ENCODE results near the gene NCAPD2.
"Not testable (repeated sequence)": the region's sequence is repeated elsewhere in the genome, so short reads cannot be mapped to it uniquely, and the experiment has no call there.

Gene NCAPD2

GRCh38 chr12:6551063-6551461 is 57.2 kb downstream of the NCAPD2 start:
- no peak for DNase-seq

- no peak for DNase-seq
Measured at GRCh38 chr12:6551496-6552139, 57.7 kb downstream of the NCAPD2 start.

GRCh38 chr12:6552140-6552551 is 58.2 kb downstream of the NCAPD2 start:
- DNase-seq, result no peak

GRCh38 chr12:6553051-6553868 is 59.4 kb downstream of the NCAPD2 start:
- no peak for DNase-seq

- DNase-seq, result no peak
Measured at GRCh38 chr12:6554168-6555017, 60.5 kb downstream of the NCAPD2 start.

GRCh38 chr12:6555018-6555691 is 61.3 kb downstream of the NCAPD2 start:
- no peak for DNase-seq

GRCh38 chr12:6556496-6556817 is 62.6 kb downstream of the NCAPD2 start:
- DNase-seq, result not testable (repeated sequence)

GRCh38 chr12:6556857-6557256 is 63.0 kb downstream of the NCAPD2 start:
- no peak for DNase-seq

- not testable (repeated sequence) for DNase-seq
Measured at GRCh38 chr12:6558014-6558760, 64.3 kb downstream of the NCAPD2 start.

GRCh38 chr12:6559500-6559899 is 65.6 kb downstream of the NCAPD2 start:
- DNase-seq, result no peak

GRCh38 chr12:6560501-6561205 is 66.8 kb downstream of the NCAPD2 start:
- no peak for DNase-seq

- DNase-seq, result no peak
Measured at GRCh38 chr12:6562881-6563280, 69.0 kb downstream of the NCAPD2 start.

- DNase-seq, result no peak
Measured at GRCh38 chr12:6563448-6564050, 69.6 kb downstream of the NCAPD2 start.

- no peak for DNase-seq
Measured at GRCh38 chr12:6567112-6567670, 73.3 kb downstream of the NCAPD2 start.

GRCh38 chr12:6569312-6569711 is 75.4 kb downstream of the NCAPD2 start:
- peak; percentile 22 for DNase-seq

- no peak for DNase-seq
Measured at GRCh38 chr12:6569786-6570185, 75.9 kb downstream of the NCAPD2 start.

GRCh38 chr12:6570264-6570887 is 76.5 kb downstream of the NCAPD2 start:
- DNase-seq, result peak; percentile 33

GRCh38 chr12:6573001-6573400 is 79.1 kb downstream of the NCAPD2 start:
- DNase-seq, result no peak

GRCh38 chr12:6574576-6575295 is 80.8 kb downstream of the NCAPD2 start:
- no peak for DNase-seq

- DNase-seq, result no peak
Measured at GRCh38 chr12:6575648-6576047, 81.7 kb downstream of the NCAPD2 start.

Measured in NCI-H2227 treated with DMSO at 0.1 percent for 48 hours (cell line).